Fibroblast of skin of abdomen (primary cell): ENCODE measurements around the gene ARRB1.
A peak's percentile ranks its signal among the peaks of the same experiment; 100 is the strongest.
"Not testable (repeated sequence)": the region's sequence is repeated elsewhere in the genome, so short reads cannot be mapped to it uniquely, and the experiment has no call there.

Experiments
- DNase-seq: peaks from one replicate; pipeline ENCODE4 v3.0.0-alpha.2; 2013

The ARRB1 gene

GRCh38 chr11:75371949-75372876 lies 20.8 kb upstream of the ARRB1 start:
- no peak for DNase-seq

- DNase-seq = no peak
Measured at GRCh38 chr11:75369560-75370255, 18.2 kb upstream of the ARRB1 start.

GRCh38 chr11:75366826-75367225 lies 15.4 kb upstream of the ARRB1 start:
- DNase-seq = not testable (repeated sequence)

GRCh38 chr11:75365711-75366181 lies 14.3 kb upstream of the ARRB1 start:
- peak; percentile 48 for DNase-seq

- not testable (repeated sequence) for DNase-seq
Measured at GRCh38 chr11:75362285-75362684, 10.8 kb upstream of the ARRB1 start.

GRCh38 chr11:75356613-75357012 lies 5.2 kb upstream of the ARRB1 start:
- peak; percentile 32 for DNase-seq

- DNase-seq = no peak
Measured at GRCh38 chr11:75355051-75355450, 3.6 kb upstream of the ARRB1 start.

- no peak for DNase-seq
Measured at GRCh38 chr11:75352588-75353206, 1.2 kb upstream of the ARRB1 start.

GRCh38 chr11:75351791-75352587 lies 528 bp upstream of the ARRB1 start:
- DNase-seq = peak; percentile 59

- DNase-seq = no peak
Measured at GRCh38 chr11:75350743-75351540, 519 bp downstream of the ARRB1 start.

- no peak for DNase-seq
Measured at GRCh38 chr11:75350122-75350742, 1.2 kb downstream of the ARRB1 start.

GRCh38 chr11:75349521-75350116 lies 1.8 kb downstream of the ARRB1 start:
- DNase-seq = no peak

- peak; percentile 91 for DNase-seq
Measured at GRCh38 chr11:75347781-75348566, 3.5 kb downstream of the ARRB1 start.

- no peak for DNase-seq
Measured at GRCh38 chr11:75346912-75347647, 4.4 kb downstream of the ARRB1 start.

- no peak for DNase-seq
Measured at GRCh38 chr11:75346296-75346695, 5.2 kb downstream of the ARRB1 start.

- DNase-seq = no peak
Measured at GRCh38 chr11:75345455-75346160, 5.9 kb downstream of the ARRB1 start.

GRCh38 chr11:75344761-75345454 lies 6.6 kb downstream of the ARRB1 start:
- DNase-seq = no peak

GRCh38 chr11:75344186-75344585 lies 7.3 kb downstream of the ARRB1 start:
- DNase-seq = no peak
